Measurements from ENCODE around the gene SCD5.

Gene SCD5

DNA sequence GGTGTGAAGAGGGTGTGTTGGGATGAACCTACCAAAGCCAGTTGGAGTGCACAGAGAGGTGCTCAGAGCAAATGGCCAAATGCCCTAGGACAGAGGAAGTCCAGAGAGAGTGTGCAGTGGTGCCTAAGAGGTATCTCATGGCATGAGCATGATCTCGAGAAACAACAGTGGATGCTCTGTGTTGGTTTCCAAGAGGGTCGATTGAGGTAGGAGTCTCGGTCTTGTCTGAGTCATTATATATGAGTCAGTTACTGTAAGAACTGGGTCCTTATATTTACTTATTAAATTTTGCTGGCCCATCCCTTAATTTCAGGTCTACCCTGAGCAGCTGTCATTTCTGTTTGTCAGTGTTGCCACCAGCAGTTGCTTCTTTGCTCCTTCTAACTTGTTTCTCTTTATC is 150.2 kb downstream of the SCD5 start:
- no peak for DNase-seq
- no peaks in the 10 kb centered on the region for H3K36me3 ChIP-seq
- no peak overlapping the region for H3K27ac ChIP-seq
- no peak overlapping the region for H3K4me3 ChIP-seq (ENCODE audit: low read depth, low read length)
- H3K27me3 ChIP-seq (ENCODE audit: insufficient read depth, low read depth, severe bottlenecking): no peaks in the 10 kb centered on the region
- no peaks in the 10 kb centered on the region for H3K9me3 ChIP-seq (ENCODE audit: severe bottlenecking)
- TF ChIP-seq, protein P1, sequence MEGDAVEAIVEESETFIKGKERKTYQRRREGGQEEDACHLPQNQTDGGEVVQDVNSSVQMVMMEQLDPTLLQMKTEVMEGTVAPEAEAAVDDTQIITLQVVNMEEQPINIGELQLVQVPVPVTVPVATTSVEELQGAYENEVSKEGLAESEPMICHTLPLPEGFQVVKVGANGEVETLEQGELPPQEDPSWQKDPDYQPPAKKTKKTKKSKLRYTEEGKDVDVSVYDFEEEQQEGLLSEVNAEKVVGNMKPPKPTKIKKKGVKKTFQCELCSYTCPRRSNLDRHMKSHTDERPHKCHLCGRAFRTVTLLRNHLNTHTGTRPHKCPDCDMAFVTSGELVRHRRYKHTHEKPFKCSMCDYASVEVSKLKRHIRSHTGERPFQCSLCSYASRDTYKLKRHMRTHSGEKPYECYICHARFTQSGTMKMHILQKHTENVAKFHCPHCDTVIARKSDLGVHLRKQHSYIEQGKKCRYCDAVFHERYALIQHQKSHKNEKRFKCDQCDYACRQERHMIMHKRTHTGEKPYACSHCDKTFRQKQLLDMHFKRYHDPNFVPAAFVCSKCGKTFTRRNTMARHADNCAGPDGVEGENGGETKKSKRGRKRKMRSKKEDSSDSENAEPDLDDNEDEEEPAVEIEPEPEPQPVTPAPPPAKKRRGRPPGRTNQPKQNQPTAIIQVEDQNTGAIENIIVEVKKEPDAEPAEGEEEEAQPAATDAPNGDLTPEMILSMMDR (IDR thresholded peaks at IDR 0.05; ENCODE audit: low read depth, low read length): no peak

GRCh38 chr4:82645936-82646565 is 152.5 kb downstream of the SCD5 start:
- Histone ChIP-seq H3K36me3 (no peaks in the 10 kb centered on the region), H3K4me3 (ENCODE audit: low read depth, low read length) (no peak overlapping the region), H3K27ac (no peak overlapping the region), H3K27me3 (ENCODE audit: insufficient read depth, low read depth, severe bottlenecking) (no peaks in the 10 kb centered on the region), H3K9me3 (ENCODE audit: severe bottlenecking) (no peaks in the 10 kb centered on the region)
- TF ChIP-seq, protein P1 (IDR thresholded peaks at IDR 0.05; ENCODE audit: low read depth, low read length): no peak
- DNase-seq: no peak

DNA sequence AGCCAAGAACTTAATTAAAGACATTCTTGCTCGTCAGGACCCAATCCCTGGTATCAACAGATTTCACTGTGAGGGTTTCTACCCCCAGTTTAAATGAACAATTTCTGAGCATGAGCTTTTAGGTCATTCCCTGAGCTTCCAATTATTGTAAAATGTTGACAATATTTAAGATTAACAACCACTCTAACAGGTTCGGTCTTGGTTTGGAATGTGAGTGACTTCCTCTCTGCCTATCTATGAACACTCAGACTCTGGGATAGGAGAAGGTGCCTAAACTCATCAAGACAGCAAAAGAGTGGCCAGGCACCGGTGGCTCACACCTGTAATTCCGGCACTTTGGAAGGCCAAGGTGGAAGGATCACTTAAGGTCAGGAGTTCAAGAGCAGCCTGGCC is 153.9 kb downstream of the SCD5 start:
- Histone ChIP-seq H3K4me3 (ENCODE audit: low read depth, low read length) (no peak overlapping the region), H3K9me3 (ENCODE audit: severe bottlenecking) (no peaks in the 10 kb centered on the region), H3K27me3 (ENCODE audit: insufficient read depth, low read depth, severe bottlenecking) (no peaks in the 10 kb centered on the region), H3K27ac (no peak overlapping the region), H3K36me3 (no peaks in the 10 kb centered on the region)
- DNase-seq: no peak
- TF ChIP-seq, protein P1 (IDR thresholded peaks at IDR 0.05; ENCODE audit: low read depth, low read length): no peak

- Histone ChIP-seq H3K4me3 (ENCODE audit: low read depth, low read length) (no peak overlapping the region), H3K36me3 (no peaks in the 10 kb centered on the region), H3K27me3 (ENCODE audit: insufficient read depth, low read depth, severe bottlenecking) (no peaks in the 10 kb centered on the region), H3K9me3 (ENCODE audit: severe bottlenecking) (no peaks in the 10 kb centered on the region), H3K27ac (no peak overlapping the region)
- DNase-seq: no peak
- TF ChIP-seq, protein P1 (IDR thresholded peaks at IDR 0.05; ENCODE audit: low read depth, low read length): no peak
These were observed 154.4 kb downstream of the SCD5 start for GRCh38 chr4:82643994-82644733.

- Histone ChIP-seq H3K4me3 (ENCODE audit: low read depth, low read length) (no peak overlapping the region), H3K27me3 (ENCODE audit: insufficient read depth, low read depth, severe bottlenecking) (no peaks in the 10 kb centered on the region)
- no peak for DNase-seq
These were observed 156.3 kb downstream of the SCD5 start for GRCh38 chr4:82642331-82642730.

More at GRCh38 chr4:82642331-82642730, 156.3 kb downstream of the SCD5 start:
- H3K36me3 ChIP-seq: no peaks in the 10 kb centered on the region
- no peak overlapping the region for H3K27ac ChIP-seq
- TF ChIP-seq, protein P1 (IDR thresholded peaks at IDR 0.05; ENCODE audit: low read depth, low read length): no peak
- no peaks in the 10 kb centered on the region for H3K9me3 ChIP-seq (ENCODE audit: severe bottlenecking)
